BLaER1 treated with 17β-estradiol and CSF1 and Interleukin-3, amounts not matched to agents 10 nM and 100 nM (cell line): Measurements from ENCODE around the gene ANKLE2.

ENCODE experiments used
- H3K27ac ChIP-seq, 11 experiments: shearing (Covaris generic); formaldehyde crosslinking; 2 replicates each; pipeline ENCODE4 v1.8.1; 2022
- H3K27me3 ChIP-seq, 11 experiments: shearing (Covaris generic); formaldehyde crosslinking; 2 replicates each; pipeline ENCODE4 v1.8.1; 2022
- H3K36me3 ChIP-seq, 11 experiments: shearing (Covaris generic); formaldehyde crosslinking; 2 replicates each; pipeline ENCODE4 v1.8.1; 2022
- H3K4me1 ChIP-seq, 10 experiments: shearing (Covaris generic); formaldehyde crosslinking; 2 replicates each; pipeline ENCODE4 v1.8.1; 2022
- H3K4me2 ChIP-seq, 11 experiments: shearing (Covaris generic); formaldehyde crosslinking; 2 replicates each; pipeline ENCODE4 v1.8.1; 2022
- H3K4me3 ChIP-seq, 10 experiments: shearing (Covaris generic); formaldehyde crosslinking; 2 replicates each; pipeline ENCODE4 v1.8.1; 2022
- H3K9ac ChIP-seq, 11 experiments: shearing (Covaris generic); formaldehyde crosslinking; 2 replicates each; pipeline ENCODE4 v1.8.1; 2022
- H3K9me3 ChIP-seq, 11 experiments: shearing (Covaris generic); formaldehyde crosslinking; replicated peaks in 1 of 11; 2 replicates each; pipeline ENCODE4 v1.8.1; 2022
- H4K20me1 ChIP-seq, 11 experiments: shearing (Covaris generic); formaldehyde crosslinking; 2 replicates each; pipeline ENCODE4 v1.8.1; 2022
- Cebpa-rat ChIP-seq, 11 experiments: shearing (Covaris generic); IDR thresholded peaks; 2 replicates each; pipeline ENCODE4 v1.8.1; 2022

ANKLE2 gene

DNA sequence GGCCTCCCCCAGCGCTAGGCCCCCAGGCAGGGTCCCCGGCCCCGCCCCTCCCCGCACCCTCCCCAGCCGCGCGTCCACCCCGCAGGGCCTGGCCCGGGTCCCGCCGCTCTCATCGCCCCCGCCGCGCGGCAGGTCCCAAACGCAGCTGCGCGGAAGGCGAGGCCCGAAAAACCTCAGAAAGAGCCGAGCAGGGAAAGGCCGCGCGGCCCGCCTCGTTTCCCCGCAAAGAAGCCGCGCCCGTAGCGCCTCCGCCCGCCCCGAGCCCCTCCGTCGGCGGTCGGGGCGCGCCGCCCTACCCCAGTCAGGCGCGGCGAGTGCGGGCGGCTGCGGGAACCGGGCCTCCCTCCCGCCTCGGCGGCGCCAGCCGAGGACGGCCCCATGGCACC, 74.8 kb downstream of the ANKLE2 start:
- Histone ChIP-seq H3K27me3 (no peaks in the 10 kb centered on the region), H3K36me3 (peaks cover 0 to 51% (median 27%) of the 10 kb centered on the region in 11 experiments; a peak in 12 of 22 replicates), H4K20me1 (peaks cover 0 to 38% (median 21%) of the 10 kb centered on the region in 11 experiments; a peak in 11 of 22 replicates), H3K4me2 (peak overlapping the region; percentile 74 to 96 (median 87)), H3K9me3 (peaks cover 0 to 30% (median 15%) of the 10 kb centered on the region in 11 experiments; a peak in 11 of 22 replicates), H3K9ac (peak overlapping the region; percentile 91 to 98 (median 98)), H3K27ac (peak overlapping the region; percentile 46 to 97 (median 94); a peak in 21 of 22 replicates), H3K4me1 (peaks cover 14 to 42% (median 35%) of the 10 kb centered on the region in 10 experiments), H3K4me3 (peak overlapping the region; percentile 91 to 100 (median 98))
- no peak for TF ChIP-seq Cebpa-rat (IDR thresholded peaks at IDR 0.05)

DNA sequence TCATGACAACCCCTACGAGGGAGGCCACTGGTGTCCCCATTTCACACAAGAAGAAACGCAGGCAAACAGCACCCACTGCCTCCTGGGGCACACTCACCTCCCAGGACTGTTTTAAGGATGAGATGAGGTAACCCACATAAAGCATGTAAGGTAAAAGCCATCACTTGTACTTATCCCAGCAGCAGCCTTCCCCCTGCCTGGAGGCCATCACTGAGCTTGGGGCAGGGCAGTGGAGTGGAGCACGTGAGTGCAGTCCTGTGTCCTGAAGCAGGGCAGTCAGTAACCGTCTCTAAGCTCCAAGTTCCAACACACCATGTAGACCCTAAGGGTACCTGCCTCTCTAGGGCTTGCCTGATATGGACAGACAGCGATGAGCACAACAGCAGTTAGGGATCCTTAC, 76.2 kb downstream of the ANKLE2 start:
- Histone ChIP-seq H3K4me1 (peaks cover 14 to 42% (median 35%) of the 10 kb centered on the region in 10 experiments), H3K36me3 (peaks cover 3 to 51% (median 28%) of the 10 kb centered on the region in 11 experiments; a peak in 19 of 22 replicates), H3K4me2 (peak overlapping the region; percentile 74 to 96 (median 87)), H3K9ac (peak overlapping the region in 10 of 11 experiments; percentile 91 to 98 (median 98); a peak in 20 of 22 replicates), H3K27me3 (no peaks in the 10 kb centered on the region), H3K27ac (peak overlapping the region in 1 of 11 experiments; percentile 94; a peak in 2 of 22 replicates), H3K9me3 (peaks cover 0 to 30% (median 15%) of the 10 kb centered on the region in 11 experiments; a peak in 11 of 22 replicates), H3K4me3 (peak overlapping the region in 8 of 10 experiments; percentile 91 to 100 (median 98); a peak in 16 of 20 replicates), H4K20me1 (peaks cover 0 to 52% (median 35%) of the 10 kb centered on the region in 11 experiments; a peak in 14 of 22 replicates)
- TF ChIP-seq Cebpa-rat (IDR thresholded peaks at IDR 0.05) = no peak

DNA sequence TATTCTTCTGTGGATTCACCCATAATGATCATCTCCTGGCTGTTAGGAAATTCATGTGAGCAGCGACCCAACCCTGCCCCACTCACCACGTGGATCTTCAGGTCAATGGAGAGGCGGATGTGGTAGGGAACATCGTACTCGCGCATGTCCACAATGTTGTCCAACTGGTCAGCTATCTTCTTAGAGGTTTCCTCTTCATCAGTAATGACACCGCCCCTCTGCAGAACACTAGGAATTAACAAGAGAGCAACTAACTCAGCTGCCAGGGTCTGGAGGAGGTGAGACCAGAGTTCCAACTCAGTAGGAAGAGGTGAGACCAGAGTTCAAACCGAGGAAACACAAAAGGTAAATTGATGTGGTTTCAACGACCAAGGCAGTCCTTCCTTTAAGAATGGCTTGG, 84.1 kb downstream of the ANKLE2 start:
- Histone ChIP-seq H3K36me3 (peaks cover 78 to 100% (median 97%) of the 10 kb centered on the region in 11 experiments), H3K27me3 (no peaks in the 10 kb centered on the region), H3K4me2 (no peak overlapping the region), H3K9ac (no peak overlapping the region), H3K4me1 (peaks cover 0 to 21% (median 16%) of the 10 kb centered on the region in 10 experiments; a peak in 14 of 20 replicates), H4K20me1 (peaks cover 0 to 69% (median 60%) of the 10 kb centered on the region in 11 experiments; a peak in 16 of 22 replicates), H3K27ac (no peak overlapping the region), H3K9me3 (peaks cover 0 to 6% (median 2%) of the 10 kb centered on the region in 11 experiments; a peak in 8 of 22 replicates), H3K4me3 (no peak overlapping the region)
- TF ChIP-seq Cebpa-rat (IDR thresholded peaks at IDR 0.05) = no peak

DNA sequence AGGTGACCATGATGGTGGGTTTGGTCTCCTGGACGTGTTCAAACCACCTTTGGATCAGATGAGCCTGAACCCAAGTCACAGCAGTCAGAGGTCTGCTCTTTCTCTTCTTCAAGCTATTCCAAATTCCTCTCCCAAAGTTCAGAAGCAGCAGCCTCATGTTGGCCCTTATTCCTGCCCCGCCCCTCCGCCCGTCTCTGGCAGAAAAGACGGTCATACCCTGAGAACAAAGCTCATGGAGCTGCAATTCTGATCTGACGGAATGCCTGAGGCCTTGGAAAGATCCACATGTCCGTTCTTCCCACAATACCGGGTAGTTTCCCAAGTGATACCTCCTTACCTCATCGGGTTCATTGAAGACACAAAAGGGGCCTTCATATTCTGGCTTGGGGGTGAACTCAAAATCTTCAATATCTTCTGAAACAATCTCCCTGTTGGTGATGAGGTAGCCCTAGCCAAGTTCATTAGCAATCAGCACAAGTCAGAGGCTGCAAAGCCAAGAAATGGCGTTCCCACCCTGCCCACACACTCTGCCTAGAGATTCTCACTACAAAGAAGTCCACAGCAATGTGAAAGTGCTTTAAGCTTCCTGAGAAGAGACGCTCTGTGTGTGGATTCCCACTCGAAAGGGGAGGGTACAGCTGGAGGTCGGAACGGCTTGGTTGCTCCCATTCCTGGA, 85.7 kb downstream of the ANKLE2 start:
- no peak overlapping the region for H3K4me3 ChIP-seq
- peaks cover 91 to 100% (median 98%) of the 10 kb centered on the region in 11 experiments for H3K36me3 ChIP-seq
- H3K9ac ChIP-seq = no peak overlapping the region
- H3K4me2 ChIP-seq = no peak overlapping the region
- no peaks in the 10 kb centered on the region for H3K9me3 ChIP-seq
- no peak overlapping the region for H3K27ac ChIP-seq
- H3K4me1 ChIP-seq = peaks cover 0 to 28% (median 20%) of the 10 kb centered on the region in 10 experiments; a peak in 15 of 20 replicates
- TF ChIP-seq Cebpa-rat (IDR thresholded peaks at IDR 0.05) = no peak
- peaks cover 0 to 69% (median 49%) of the 10 kb centered on the region in 11 experiments; a peak in 16 of 22 replicates for H4K20me1 ChIP-seq
- no peaks in the 10 kb centered on the region for H3K27me3 ChIP-seq
